Fibroblast of the conjunctiva (primary cell): Measurements from ENCODE around the gene PTPRF.
A peak's percentile ranks its signal among the peaks of the same experiment; 100 is the strongest.

Source experiments
- DNase-seq: peaks from one replicate; pipeline ENCODE4 v3.0.0-alpha.2; 2010; ENCODE audit warnings: low read depth

Gene PTPRF

DNA sequence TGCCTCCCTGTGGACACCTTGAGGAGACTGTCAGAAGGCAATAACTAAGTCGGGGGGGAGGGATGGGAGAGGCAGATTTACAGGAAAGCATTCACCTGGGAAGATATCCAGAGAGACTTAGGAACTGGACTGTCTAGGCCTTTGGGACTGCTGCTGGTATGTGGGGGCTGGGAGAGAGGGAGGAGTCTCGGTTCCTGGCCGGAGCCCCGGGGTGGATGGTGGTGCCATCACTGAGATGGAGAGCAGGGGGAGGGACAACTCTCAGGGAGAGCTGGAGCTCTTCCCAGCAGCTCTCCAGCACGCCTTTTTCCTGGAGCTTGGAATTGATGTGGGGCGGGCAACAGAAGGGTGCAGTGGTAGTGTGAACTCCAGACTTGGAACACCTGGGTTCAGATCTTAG is 22.1 kb downstream of the PTPRF start:
- DNase-seq = no peak

DNA sequence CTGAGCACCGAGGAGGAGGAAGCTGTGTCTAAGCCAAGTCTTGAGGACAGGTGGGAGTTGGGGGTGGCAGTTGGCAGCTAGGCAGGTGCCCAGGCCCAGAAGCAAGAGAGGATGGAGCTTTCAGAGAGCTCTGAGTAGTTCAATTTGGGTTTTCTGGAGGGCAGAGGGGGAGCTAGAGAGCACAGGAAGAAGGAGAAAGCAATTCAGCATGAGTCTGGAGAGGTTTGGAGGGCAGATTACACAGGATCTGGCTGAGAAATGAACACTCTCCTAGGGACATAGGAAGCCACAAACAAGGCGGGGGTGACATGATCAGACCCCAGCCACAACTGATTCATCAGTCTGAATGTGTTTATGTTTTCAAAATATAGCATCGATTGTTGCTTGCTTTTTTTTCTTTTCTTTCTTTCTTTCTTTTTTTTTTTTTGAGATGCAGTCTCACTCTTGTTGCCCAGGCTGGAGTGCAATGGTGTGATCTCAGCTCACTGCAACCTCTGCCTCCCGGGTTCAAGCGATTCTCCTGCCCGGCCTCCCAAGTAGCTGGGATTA is 23.8 kb downstream of the PTPRF start:
- peak; percentile 43 for DNase-seq

DNA sequence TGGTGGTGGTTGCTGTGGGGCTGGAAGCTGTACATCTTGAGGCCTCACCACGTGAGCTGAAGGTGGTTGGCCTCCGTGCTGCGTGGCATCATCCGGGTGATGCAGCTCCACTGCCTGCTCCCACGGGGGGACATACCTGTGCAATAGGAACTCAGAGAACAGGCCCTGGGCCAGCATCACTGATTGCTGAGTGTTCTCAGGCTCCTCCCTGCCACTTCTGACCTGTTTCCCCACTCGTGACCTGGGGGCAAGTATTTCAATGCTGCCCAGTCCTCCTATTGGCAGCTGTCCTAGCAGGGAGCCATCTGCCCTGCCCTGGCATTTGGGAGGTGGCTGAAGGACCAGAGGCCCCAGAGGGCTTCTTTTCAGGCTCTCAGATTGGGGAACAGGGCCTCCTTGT is 26.1 kb downstream of the PTPRF start:
- DNase-seq = no peak

DNA sequence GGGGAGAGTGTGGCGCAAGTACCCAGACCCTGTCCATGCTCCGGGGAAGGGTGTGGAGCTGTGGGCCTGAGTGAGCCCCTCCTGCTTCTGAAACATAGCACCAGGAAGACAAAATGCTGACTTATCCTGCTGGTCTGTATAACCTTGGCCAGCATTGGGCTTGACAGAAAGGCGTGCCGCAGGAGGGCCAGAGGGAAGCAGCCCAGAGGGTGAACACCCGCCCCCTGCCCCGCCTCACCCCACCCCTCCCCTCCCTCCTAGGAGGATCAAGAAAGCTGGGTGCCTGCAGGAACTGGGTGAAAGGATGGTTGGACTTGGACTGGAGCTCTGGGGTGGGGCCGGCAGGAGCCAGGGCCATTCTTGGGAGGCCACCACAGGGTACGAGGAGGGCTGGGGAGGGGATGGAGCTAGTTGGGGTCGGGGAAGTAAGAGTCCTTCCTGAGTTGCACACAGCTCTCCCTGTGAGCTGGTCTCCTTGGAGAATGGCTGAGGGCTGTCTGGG is 27.1 kb downstream of the PTPRF start:
- DNase-seq = peak; percentile 41

DNA sequence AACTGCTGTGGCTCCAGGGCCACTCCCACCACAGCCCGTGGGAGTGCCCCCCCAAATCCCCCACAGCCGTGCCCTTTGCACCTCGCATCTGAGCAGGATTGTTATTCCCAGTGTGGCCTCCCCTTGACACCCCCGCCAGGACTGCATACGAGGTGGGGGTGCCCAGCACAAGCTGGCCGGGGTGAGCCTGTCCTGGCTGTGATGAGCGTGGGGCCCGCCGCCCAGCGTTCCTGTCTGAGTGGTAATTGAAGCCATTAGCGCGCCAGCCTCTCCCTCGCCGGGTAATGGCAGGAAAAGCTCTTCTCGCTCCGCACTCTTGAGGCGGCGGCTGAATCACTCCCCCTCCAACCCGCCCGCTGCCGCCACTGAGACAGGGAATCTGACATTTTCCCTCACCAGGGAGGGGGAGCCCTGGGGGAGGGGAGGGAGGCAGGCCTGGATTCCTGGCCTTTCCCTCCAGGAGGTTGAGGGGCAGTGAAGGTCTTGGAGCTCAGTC is 27.7 kb downstream of the PTPRF start:
- DNase-seq = no peak

DNA sequence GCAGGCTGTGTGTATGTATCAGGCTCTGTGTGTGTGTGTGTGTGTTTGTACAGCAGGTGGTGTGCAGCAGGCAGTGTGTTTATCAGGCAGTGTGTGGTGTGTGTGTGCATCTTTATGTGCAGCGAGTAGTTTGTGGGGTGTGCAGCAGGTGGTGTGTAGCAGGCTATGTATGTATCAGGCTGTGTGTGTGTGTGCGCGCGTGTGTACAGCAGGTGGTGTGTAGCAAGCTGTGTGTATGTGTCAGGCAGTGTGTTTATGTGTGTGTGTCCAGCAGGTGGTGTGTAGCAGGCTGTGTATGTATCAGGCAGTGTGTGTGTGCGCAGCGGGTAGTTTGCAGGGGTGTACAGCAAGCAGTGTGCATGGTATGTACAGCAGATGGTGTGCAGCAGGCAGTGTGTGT is 29.0 kb downstream of the PTPRF start:
- DNase-seq = no peak

DNA sequence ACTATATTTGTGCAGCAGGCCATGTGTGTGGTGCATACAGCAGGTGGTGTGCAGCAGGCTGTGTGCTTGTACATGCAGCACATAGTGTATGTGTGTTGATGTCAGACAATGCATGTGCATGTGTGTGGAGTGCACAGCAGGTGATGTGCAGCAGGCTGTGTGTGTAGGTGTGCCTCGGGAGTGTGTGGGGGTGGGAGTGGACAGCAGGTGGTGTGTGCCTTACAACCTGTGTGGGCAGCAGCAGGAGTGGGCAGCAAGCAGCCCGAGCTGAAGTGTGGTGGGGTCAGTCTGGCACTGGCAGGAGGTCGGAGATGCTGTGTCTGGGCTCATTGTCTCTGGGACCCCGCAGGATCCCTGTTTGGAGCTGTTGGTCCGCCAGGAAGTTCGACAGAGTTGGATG is 29.6 kb downstream of the PTPRF start:
- DNase-seq = no peak

DNA sequence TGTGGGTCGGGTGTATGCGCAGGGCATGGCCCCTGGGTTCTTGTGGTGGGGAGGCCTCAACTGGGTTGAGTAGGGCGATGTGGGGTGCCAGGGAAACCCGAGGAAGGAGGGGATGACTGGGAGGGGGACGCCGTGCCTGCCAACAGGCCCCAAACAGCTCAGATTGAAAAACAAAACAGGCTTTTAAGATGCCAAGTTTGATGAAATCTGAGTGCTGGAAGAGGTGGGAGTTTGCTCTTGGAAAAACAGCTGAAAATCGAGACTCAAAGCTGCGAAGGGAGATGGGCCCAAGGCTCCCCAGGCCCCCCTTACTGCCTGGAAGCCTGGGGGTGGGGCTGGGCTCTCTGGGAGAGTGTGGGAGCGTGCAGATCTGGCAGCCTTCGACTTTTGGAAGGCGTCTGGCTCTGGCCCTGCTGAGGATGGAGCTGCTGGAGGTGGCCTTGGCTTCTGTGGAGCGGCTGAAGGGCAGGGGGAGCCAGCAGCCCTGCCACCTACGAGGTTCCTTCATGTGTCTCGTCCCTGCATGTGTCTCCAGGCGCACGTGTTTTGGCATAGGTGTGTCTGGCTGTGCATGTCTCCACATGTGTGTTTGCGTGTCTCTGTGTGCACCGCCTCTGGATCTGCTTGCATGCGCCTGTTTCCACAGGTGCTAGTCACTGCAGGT is 33.3 kb downstream of the PTPRF start:
- no peak for DNase-seq

DNA sequence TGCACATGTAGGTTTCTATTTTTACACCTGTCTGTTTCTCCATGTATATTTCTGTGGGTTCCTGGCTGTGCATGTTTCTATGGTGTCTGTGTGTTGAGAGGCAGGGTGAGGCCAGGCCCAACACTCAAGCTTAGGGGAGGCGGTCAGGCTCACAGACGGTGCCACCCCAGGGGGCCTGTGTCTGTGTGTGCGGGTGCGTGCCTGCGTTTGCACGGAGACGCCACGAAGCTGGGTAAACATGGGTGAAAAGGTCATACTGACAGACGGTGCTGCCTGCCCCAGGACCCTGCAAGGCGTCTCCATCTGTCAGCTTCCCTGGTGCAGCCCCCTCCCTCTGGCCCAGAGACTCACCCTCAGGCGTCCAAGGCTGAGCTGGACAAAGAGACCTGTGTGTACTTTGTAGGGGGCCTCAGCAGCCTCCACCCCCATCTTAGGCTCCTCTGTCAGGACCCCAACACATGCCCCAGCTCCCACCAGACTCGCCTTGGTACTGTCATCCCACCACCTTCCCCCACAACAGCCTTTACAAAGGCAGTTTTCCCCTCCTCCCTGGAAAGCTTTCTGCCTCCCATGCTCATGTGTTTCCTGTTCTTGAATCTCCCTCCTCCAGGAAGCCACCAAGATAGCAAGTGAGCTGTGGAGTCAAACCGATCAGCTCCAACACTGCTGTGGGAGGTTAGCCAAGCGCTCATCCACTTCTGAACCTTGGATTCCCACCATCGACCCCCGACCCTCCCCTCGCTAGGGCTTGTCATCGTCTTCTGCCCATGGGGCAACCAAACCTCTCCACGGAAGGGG is 34.1 kb downstream of the PTPRF start:
- no peak for DNase-seq

DNA sequence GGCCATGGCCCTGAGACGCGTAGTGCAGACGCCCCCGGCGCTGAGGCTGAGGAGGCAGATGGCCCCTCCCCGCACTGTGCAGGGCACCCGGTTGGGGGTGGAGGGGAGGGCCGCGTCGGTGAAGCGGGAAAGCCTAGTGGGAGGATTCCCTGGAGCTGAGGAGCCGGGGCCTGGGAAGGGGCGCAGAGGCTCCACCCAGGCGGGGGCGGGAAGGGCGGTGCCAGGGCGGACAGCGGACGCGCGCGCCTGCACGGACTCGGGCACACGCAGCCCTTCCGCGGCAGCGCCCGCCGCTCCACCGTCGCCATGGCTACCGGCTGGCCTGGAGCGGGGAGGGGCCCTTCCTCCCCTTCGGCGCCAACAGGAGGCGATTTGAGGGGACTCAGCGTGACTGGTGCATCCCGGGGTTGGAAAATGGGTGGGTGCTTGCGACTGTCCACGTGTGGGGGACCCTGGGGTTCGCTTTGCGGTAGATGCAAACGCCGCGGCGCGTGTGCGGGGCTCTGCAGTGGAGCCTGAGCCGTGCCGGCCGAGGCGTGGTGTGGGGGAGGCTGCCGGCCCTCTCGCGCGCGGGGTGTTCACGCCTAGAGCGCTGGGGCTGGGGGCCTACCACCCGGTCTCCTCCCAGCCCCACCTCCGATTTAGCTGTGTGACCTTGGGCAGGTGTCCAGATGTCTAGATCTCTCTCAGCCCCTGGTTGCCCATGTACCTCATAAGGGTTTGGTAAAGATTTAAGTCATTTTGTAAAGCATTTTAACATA is 35.1 kb downstream of the PTPRF start:
- DNase-seq = no peak

DNA sequence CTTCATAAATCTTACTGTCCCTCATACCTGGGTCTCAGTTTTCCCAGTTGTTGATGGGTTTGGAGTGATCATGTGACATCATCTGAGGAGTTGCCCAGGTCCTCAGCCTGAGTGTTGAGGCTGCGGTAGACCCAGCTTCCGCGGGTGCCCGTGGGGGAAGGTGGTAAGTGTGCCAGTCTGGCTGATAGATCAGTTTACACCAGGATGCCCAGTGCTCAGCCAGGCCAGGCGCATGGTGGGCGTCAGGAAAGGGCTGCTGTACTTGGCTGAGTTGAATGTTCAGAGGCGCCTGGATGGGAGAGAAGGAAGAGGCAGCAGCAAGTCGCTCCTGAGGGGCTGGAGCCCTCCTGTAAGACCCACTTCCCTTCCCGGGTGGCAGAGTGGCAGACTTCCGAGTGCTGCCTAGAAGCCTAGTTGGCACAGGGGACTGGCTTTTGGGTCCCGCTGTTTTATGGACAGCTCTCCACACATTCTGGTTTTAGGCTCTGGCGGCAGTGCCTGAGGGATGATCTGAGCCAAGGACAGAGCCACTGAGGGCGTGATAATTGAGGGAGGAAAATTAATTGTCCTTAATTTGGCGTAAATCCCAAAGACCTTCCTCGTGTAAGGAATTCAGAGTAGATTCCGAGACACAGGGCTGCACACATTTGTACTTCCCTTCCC is 35.8 kb downstream of the PTPRF start:
- DNase-seq = no peak

DNA sequence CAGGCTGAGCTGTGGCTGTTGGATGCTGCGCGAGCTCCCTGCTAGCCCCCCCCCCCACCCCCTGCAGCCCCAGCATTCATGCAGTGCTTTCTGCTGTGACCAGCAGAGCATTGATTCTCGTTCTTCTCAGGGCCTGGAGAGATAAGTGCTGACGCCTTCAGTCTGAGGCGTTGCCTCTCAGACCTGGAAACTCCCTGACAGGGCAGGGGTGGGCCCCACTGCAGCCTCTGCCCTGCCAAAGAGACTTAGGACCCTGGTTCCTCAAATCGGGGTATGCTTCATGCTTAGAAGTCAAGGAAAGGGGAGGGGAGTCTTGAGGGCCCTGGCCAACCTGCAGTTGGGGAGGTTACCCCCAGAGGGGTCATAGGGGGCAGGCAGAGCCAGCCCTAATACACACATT is 38.5 kb downstream of the PTPRF start:
- DNase-seq = no peak

DNA sequence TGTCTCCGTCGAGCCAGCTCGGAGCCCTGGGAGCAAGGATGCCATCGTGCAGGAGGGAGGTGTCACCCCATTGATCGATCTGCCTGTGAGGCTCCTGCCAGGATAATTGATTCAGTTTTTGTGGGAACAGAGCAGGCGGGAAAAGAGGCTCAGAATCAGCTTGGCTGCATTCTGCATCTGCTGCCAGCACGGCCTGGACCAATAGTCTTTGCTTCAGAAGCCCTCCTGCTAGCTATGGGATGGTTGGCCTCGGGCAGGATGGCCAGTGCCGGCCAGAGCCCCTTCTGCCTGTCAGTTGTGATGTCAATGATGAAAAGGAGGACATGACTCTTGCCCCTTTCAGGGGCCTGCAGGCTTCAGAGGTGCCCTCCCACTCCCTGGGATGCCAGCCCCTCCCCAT is 39.6 kb downstream of the PTPRF start:
- no peak for DNase-seq

DNA sequence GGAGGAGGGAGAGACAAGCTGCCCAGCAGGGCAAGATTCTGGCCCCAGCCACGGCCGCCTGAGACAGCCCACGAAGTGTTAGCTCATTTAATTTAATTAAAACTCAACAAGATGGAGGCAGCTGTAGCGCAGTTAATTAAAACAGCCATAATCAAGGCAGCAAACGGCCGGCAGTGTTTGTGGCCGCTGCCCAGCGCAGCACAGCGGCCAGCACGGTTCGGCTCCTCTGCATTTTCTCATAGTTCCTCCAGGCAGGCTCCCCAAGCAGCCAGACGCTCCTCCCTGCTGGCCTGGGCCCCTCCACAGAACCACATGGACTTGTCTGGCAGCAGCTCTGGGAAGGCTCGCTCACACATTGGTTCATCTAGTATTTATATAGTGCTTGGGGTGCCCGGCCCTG is 40.0 kb downstream of the PTPRF start:
- no peak for DNase-seq

DNA sequence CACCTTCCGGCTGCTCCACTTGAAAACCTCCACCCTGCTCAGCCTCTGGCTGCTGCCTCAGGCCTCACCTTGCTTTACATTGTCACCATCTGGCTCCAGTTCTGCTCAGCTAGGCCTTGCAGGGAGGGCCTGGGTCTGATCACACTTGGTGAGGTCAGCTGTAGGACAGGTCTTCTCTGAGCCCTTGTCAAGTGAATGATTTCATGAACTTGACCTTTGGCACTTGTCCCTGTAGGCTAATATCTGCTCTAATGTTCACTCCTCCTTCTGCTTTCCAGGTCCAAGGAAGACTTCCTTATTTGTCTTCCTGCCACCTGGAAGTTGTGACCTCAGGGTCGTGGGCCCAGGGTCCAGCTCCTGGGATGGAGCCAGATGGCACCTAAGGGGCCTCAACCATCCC is 41.4 kb downstream of the PTPRF start:
- no peak for DNase-seq

DNA sequence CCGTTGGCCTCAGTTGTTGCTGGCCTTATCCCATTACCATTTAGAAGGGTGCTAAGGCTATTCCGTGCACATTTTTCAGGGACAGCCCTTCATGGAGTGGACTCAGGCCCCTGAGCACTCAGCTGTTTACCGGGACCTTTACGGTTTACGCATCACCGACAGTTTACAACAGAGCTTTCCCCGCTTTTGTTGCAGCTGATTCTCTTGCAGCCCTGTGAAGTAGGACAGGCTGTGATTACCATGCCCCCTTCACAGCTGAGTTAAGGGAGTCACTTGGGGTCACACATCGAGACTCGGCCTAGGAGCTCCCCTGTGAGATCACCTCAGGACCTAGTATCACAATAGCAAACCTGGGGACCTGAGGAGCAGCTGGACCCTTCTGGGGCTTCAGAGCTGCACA is 41.9 kb downstream of the PTPRF start:
- DNase-seq = no peak

DNA sequence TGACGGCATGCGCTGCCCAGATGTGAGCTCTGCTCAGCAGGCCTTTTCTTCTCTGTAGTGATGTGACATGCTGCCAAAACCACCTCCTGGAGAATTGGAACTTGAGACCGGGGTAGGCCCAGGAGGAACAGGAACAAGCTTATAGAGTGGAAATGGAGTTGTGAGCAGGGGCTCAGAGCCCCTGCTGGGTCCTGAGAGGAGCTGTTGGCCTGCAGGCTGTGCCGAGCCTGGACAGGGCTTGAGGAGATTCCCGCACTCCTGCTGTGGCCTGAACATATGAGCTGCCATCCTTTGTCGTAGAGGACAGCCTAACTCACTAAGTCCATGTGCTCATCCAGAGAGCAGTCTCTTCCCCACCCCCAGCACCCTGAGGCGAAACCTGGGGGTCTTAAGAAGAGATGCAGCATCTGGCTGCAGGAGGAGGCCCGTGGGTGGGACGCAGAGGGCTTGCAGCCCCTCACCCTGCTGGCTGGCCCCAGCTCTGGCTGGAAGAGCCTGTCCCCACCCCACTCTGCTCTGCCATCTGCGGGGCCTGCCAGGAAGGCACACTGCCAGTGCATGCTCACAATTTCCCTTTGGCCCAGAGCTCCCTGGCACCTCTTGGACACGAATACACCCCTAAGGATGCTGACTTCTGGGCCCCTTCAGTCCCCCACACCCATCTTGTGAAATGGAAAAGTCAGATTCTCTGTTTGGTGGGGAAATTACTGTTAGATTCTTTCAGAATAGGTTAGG is 42.5 kb downstream of the PTPRF start:
- DNase-seq = no peak

DNA sequence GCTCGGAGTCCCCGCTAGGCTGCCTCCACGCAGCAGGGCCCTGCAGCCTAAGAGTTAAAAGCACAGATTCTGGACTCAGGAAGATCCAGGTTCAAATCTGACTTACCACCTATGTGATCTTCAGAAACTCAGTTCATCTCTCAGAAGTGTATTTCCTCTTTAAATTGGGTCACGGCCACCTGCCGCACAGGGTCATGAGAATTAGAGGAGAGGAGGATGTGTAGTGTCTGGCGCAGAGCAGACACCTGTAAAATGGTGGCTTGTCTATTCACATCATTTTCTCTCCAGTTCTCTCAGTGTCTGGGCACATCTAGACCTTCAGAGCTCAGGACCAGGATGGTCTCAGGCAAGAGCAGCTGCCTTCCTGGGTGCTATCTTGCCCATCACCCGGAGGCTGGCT is 45.8 kb downstream of the PTPRF start:
- no peak for DNase-seq

DNA sequence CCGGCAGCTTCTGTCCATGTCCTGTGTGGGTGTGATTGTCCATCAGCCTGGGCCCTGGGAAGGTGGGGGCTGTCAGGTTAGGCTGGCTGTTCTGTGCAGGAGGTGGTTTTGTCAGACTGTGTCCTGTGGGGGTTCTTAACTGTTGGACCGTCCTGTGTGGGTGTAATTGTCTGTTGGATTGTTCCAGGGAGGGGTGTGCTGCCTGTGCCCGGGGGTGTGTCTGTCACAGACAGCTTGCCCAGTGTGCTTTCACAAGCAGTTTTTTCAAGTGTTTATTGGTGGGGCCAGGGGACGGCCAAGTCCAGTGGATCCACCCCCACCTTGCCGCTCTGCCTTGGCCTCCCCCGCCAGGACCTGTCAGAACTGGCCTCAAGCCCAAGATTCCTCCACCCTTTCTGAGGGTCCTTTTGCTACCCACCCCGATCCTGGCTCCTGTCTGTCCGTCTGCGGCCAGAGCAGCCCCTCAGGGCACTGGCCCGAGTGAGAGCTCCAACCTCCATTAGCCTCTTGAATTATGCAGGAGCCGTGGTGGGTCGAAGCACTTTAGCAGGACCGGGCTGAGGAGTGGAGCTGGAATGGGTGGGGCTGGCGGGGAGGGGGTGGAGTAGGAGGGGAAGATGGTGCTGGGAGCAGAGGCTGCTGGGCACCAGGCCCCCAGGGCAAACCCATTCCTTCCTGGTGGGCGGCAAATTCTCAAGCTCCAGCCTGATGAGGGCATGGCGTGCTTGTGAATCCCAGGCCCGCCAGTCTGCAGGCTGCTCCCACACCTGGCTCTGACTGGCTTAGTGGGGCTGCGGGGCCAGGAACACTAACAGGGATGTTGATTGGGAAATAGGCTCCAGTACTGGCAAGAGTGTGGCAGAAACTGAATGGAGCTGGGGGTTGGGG is 47.2 kb downstream of the PTPRF start:
- DNase-seq = no peak

DNA sequence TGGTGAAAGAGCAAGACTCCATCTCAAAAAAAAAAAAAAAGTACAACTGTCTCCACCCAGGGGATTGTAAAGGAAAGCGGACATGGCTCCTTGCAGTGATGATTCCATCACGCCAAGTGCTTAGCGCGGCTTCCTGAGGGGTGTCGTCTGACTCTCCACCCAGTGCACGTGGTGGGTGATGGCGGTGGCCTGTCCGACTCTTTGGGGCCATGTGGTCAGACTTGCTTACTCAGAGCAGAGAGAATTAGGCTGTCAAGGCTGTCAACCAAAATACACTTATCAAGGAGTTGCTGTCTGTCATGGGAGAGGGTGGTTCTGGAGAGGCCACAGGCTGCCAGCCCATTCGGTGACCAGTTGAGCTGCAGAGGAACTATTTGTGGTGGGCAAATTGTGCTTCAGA is 49.4 kb downstream of the PTPRF start:
- DNase-seq = no peak
